Measurements from ENCODE around the gene CPNE8. TPM values are rescaled to one million over a fixed set of nuclear protein-coding genes. Genes with fewer than 3 reads are reported as not detected.

The CPNE8 gene
- total RNA-seq, 4 donors from 2014 or later = 3.8 to 7.0 (median 4.6) TPM

DNA sequence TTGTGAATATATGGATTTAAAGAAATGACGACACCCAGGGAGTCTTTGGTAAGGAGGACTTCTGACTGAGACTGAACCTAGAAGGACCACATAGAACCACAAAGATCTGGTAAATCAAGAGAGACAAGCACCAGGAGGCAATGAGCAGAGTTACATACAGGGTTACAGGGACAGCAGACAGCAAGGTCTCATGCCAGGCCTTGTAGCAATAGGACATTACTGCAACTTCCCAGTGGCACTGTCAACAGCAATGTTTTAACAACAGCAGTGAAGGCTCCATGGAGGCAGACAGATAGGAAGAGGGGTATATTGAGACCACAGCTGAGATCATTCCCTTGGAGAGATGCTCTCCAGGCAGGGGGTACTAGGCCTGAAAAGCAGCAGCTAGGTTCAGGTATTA, 18.5 kb downstream of the CPNE8 start:
- DNase-seq (no peak), ATAC-seq (no peak)
- Histone ChIP-seq H3K9me3 (no peaks in the 10 kb centered on the region), H3K27me3 (no peaks in the 10 kb centered on the region), H3K36me3 (no peaks in the 10 kb centered on the region), H3K4me1 (no peaks in the 10 kb centered on the region), H3K27ac (no peak overlapping the region), H3K4me3 (no peak overlapping the region)
- intact Hi-C loops (cut with DNase I; ENCODE audit: low total_unique reads) (no loop called here), in situ Hi-C loops (cut with MboI; ENCODE audit: low sequenced_read_pairs in 4 of 4) (no loop called here)
- TF ChIP-seq, protein P1, sequence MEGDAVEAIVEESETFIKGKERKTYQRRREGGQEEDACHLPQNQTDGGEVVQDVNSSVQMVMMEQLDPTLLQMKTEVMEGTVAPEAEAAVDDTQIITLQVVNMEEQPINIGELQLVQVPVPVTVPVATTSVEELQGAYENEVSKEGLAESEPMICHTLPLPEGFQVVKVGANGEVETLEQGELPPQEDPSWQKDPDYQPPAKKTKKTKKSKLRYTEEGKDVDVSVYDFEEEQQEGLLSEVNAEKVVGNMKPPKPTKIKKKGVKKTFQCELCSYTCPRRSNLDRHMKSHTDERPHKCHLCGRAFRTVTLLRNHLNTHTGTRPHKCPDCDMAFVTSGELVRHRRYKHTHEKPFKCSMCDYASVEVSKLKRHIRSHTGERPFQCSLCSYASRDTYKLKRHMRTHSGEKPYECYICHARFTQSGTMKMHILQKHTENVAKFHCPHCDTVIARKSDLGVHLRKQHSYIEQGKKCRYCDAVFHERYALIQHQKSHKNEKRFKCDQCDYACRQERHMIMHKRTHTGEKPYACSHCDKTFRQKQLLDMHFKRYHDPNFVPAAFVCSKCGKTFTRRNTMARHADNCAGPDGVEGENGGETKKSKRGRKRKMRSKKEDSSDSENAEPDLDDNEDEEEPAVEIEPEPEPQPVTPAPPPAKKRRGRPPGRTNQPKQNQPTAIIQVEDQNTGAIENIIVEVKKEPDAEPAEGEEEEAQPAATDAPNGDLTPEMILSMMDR (IDR thresholded peaks at IDR 0.05 in 4 of 5, conservative IDR thresholded peaks at IDR 0.05 in 1 of 5) = no peak
- no peak for TF ChIP-seq POLR2A (IDR thresholded peaks at IDR 0.05)

DNA sequence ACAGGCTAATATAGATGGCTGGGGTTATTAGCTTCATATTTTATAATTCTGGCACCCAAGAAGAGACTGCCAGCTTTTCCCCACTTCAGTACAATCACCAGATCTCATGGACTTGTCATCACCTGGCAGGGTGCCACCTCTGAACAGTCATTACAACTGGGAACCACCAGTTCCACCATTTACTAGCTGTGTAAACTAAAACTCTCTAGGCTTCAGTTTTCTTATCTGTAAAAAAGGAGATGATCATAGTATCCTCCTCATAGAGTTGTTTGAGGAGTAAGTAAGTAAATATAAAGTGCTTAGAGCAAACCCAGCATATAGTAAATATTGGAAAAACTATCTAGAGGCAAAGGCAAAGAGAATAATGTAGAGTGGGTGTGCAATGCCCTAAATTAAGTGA, 19.3 kb downstream of the CPNE8 start:
- no peaks in the 10 kb centered on the region for H3K4me1 ChIP-seq
- DNase-seq (no peak), ATAC-seq (no peak)
- no peak overlapping the region for H3K4me3 ChIP-seq
- TF ChIP-seq, protein P1 (IDR thresholded peaks at IDR 0.05 in 4 of 5, conservative IDR thresholded peaks at IDR 0.05 in 1 of 5) = no peak
- intact Hi-C loops (cut with DNase I; ENCODE audit: low total_unique reads) (no loop called here), in situ Hi-C loops (cut with MboI; ENCODE audit: low sequenced_read_pairs in 4 of 4) (no loop called here)
- no peaks in the 10 kb centered on the region for H3K36me3 ChIP-seq
- no peaks in the 10 kb centered on the region for H3K9me3 ChIP-seq
- H3K27me3 ChIP-seq = no peaks in the 10 kb centered on the region
- H3K27ac ChIP-seq = no peak overlapping the region

- no peaks in the 10 kb centered on the region for H3K36me3 ChIP-seq
- no peaks in the 10 kb centered on the region for H3K9me3 ChIP-seq
- no peaks in the 10 kb centered on the region for H3K4me1 ChIP-seq
- H3K4me3 ChIP-seq = no peak overlapping the region
- in situ Hi-C loops (cut with MboI; ENCODE audit: low sequenced_read_pairs in 4 of 4) = no loop called here
- TF ChIP-seq, protein P1 (IDR thresholded peaks at IDR 0.05 in 4 of 5, conservative IDR thresholded peaks at IDR 0.05 in 1 of 5) = no peak
- no peak for TF ChIP-seq POLR2A (IDR thresholded peaks at IDR 0.05)
- H3K27ac ChIP-seq = no peak overlapping the region
- intact Hi-C loops (cut with DNase I; ENCODE audit: low total_unique reads) = no loop called here
- DNase-seq = no peak
- H3K27me3 ChIP-seq = no peaks in the 10 kb centered on the region
- no peak for ATAC-seq
Measured at GRCh38 chr12:38884666-38885065, 20.7 kb downstream of the CPNE8 start.

DNA sequence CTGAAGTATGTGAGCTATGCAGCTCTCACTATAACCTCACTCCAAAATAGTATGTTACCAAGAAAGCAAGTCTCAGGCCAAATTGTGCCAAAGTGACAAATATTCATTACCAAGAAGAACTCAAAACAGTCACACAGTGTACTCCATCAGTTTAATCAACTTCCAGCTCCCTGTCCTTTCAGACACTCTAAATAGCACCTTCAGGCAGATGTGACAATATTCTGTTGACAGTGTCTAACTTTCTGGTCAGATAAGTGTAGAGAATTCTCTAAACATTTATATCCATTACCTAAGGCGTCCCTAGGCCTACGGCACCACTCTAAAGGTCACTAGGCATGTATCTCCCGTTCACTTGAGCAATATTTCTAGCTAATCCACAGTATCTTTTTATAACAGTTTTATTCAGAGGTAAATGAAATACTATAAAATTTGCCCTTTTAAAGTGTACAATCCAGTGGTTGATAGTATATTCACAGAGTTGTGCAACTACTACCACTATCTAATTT, 21.7 kb downstream of the CPNE8 start:
- in situ Hi-C loops (cut with MboI; ENCODE audit: low sequenced_read_pairs in 4 of 4) = no loop called here
- no peaks in the 10 kb centered on the region for H3K4me1 ChIP-seq
- DNase-seq (no peak), ATAC-seq (no peak)
- no peaks in the 10 kb centered on the region for H3K36me3 ChIP-seq
- intact Hi-C loops (cut with DNase I; ENCODE audit: low total_unique reads) = no loop called here
- no peak overlapping the region for H3K4me3 ChIP-seq
- H3K27me3 ChIP-seq = no peaks in the 10 kb centered on the region
- H3K9me3 ChIP-seq = no peaks in the 10 kb centered on the region
- H3K27ac ChIP-seq = no peak overlapping the region
- TF ChIP-seq, protein P1 (IDR thresholded peaks at IDR 0.05 in 4 of 5, conservative IDR thresholded peaks at IDR 0.05 in 1 of 5) = no peak
- TF ChIP-seq POLR2A (IDR thresholded peaks at IDR 0.05) = no peak

DNA sequence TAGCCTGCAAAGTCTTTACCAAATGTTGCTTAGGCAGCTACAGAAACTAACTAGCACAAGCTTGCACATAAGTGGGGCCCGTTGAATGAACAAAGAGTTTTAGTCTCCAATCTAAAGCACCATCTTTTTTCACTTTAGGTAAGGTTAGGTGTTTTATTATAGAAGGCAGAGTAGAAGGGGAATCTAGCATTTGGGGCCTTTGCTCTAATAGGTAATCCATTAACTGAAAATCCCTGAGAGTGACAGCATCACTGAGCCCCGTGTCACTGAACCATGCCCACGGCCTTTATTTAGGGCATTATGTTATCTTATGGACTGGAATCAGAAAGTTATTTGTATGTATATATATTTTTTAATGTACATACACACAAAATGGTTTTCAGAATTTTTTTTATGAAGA, 25.1 kb downstream of the CPNE8 start:
- DNase-seq (no peak), ATAC-seq (no peak)
- no peaks in the 10 kb centered on the region for H3K9me3 ChIP-seq
- H3K27ac ChIP-seq = no peak overlapping the region
- H3K27me3 ChIP-seq = no peaks in the 10 kb centered on the region
- no peak overlapping the region for H3K4me3 ChIP-seq
- no peak for TF ChIP-seq POLR2A (IDR thresholded peaks at IDR 0.05)
- TF ChIP-seq, protein P1 (IDR thresholded peaks at IDR 0.05 in 4 of 5, conservative IDR thresholded peaks at IDR 0.05 in 1 of 5) = no peak
- H3K4me1 ChIP-seq = no peaks in the 10 kb centered on the region
- no peaks in the 10 kb centered on the region for H3K36me3 ChIP-seq
- intact Hi-C loops (cut with DNase I; ENCODE audit: low total_unique reads) (no loop called here), in situ Hi-C loops (cut with MboI; ENCODE audit: low sequenced_read_pairs in 4 of 4) (no loop called here)
